ENCODE measurements around the gene C1orf226. TPM values are rescaled to one million over a fixed set of nuclear protein-coding genes. Genes with fewer than 3 reads are reported as not detected.
"Not testable (repeated sequence)": the region's sequence is repeated elsewhere in the genome, so short reads cannot be mapped to it uniquely, and the experiment has no call there.

The C1orf226 gene
- total and polyA plus RNA-seq, 9 of the 15 experiments (the other 6 are each of a cell fraction or from before 2014, with no cell fraction given) = 0.10 to 1.4 (median 0.47) TPM

GRCh38 chr1:162419450-162419931, 38.0 kb downstream of the C1orf226 start:
- CTCF ChIA-PET (ENCODE audit: low intra/inter-chr PET ratio); H3K9me1 ChIP-seq (ENCODE audit: control insufficient read depth, insufficient read depth, low read length); H3K4me2 ChIP-seq (ENCODE audit: insufficient read depth, low read length); H3K4me3 ChIP-seq; H3K9me3 ChIP-seq (replicated peaks; ENCODE audit: control insufficient read depth, insufficient read depth, low read depth, low read length); H3K36me3 ChIP-seq (ENCODE audit: control insufficient read depth, insufficient read depth, low read length); in situ Hi-C loops (cut with MboI); H3K27me3 ChIP-seq (ENCODE audit: control insufficient read depth in 2 of 2, insufficient read depth in 2 of 2, low read length in 2 of 2); H3K9ac ChIP-seq (ENCODE audit: insufficient read depth in 1 of 2, low read depth in 2 of 2, low read length in 2 of 2); FAIRE-seq; H3K79me2 ChIP-seq (ENCODE audit: control insufficient read depth, insufficient read depth, low read length); H4K20me1 ChIP-seq (replicated peaks; ENCODE audit: control insufficient read depth, insufficient read depth, low read length); BruUV-seq (replicated peaks); TF ChIP-seq TEAD4 (CRISPR knock-in tag; IDR thresholded peaks at IDR 0.05; ENCODE audit: borderline replicate concordance); ATF3 (CRISPR knock-in tag; conservative IDR thresholded peaks at IDR 0.05): not testable (repeated sequence)
- intact Hi-C loops (cut with micrococcal nuclease) = loop anchor here (1.0 kb wide), 1 partner anchor 22 kb away; no protein-coding TSS in a partner anchor
- Histone ChIP-seq H3K4me1 (replicated peaks in 1 of 2; ENCODE audit: control insufficient read depth in 2 of 2, insufficient read depth in 2 of 2, low read length in 2 of 2) (peaks cover 23 to 57% of the 10 kb centered on the region in 2 experiments), H3K27ac (ENCODE audit: extremely low read depth, low read depth, low read length) (peak overlapping the region; percentile 33; the same call in 1 of the 3 replicates), H2AFZ (ENCODE audit: low read depth, low read length) (peak overlapping the region; percentile 6; the same call in 1 of the 2 replicates)
- DNase-seq (ENCODE audit: extremely low read depth in 1 of 4, low spot score in 3 of 4) (peak in 3 of 4 experiments; percentile 34 to 85 (median 53)), ATAC-seq (peak; percentile 60)
- 5% methylated on average over 9 of the region's 9 CpGs for WGBS (ENCODE audit: insufficient coverage, low coverage, missing lambda C conversion rate)
- POLR2A ChIA-PET = interaction anchor here (0.6 to 1.0 kb wide), 4 partner anchors 10 to 97 kb away, joined by 3 to 4 read pairs (median 3); no protein-coding TSS in a partner anchor
- peak; percentile 62 for TF ChIP-seq KLF16 (IDR thresholded peaks at IDR 0.05)
- peak; percentile 70 for TF ChIP-seq CBFA2T2 (conservative IDR thresholded peaks at IDR 0.05)
- peak; percentile 79 for TF ChIP-seq DPF2 (IDR thresholded peaks at IDR 0.05)
- TF ChIP-seq ZEB2 (IDR thresholded peaks at IDR 0.05) = peak; percentile 81; the same call in 1 of the 2 replicates
- TF ChIP-seq TEAD4 (IDR thresholded peaks at IDR 0.05; ENCODE audit: low read length) = peak; percentile 62
- 0 out of 2 replicates have a peak, but pooled peaks have one; percentile 48 for TF ChIP-seq MTA1 (IDR thresholded peaks at IDR 0.05; ENCODE audit: borderline replicate concordance)
- TF ChIP-seq RCOR1 (IDR thresholded peaks at IDR 0.05; ENCODE audit: borderline replicate concordance in 1 of 2, low read depth in 2 of 2, low read length in 2 of 2) = peak in 1 of 2 experiments; percentile 5; a peak in 1 of 4 replicates
- peak; percentile 51; the same call in 1 of the 2 replicates for TF ChIP-seq ZBTB2 (IDR thresholded peaks at IDR 0.05)
- peak; percentile 43; the same call in 1 of the 2 replicates for TF ChIP-seq EP300 (IDR thresholded peaks at IDR 0.05; ENCODE audit: low read length)
- peak in 1 of 2 experiments; percentile 16; a peak in 1 of 4 replicates for TF ChIP-seq TRIM24 (IDR thresholded peaks at IDR 0.05)
- TF ChIP-seq ATF3 (IDR thresholded peaks at IDR 0.05) = peak; percentile 43
- peak; percentile 16; the same call in 1 of the 2 replicates for TF ChIP-seq L3MBTL2 (IDR thresholded peaks at IDR 0.05)
- TF ChIP-seq SMARCC2 (IDR thresholded peaks at IDR 0.05; ENCODE audit: low read depth) = 0 out of 2 replicates have a peak, but pooled peaks have one; percentile 46
- TF ChIP-seq SMARCE1 (IDR thresholded peaks at IDR 0.05) = peak; percentile 65; the same call in 1 of the 2 replicates
- TF ChIP-seq NCOA1 (IDR thresholded peaks at IDR 0.05; ENCODE audit: low read depth) = peak; percentile 23; the same call in 1 of the 2 replicates
- TF ChIP-seq SMAD4 (CRISPR knock-in tag; conservative IDR thresholded peaks at IDR 0.05) = peak; percentile 61; the same call in 1 of the 2 replicates
- TF ChIP-seq TCF3 (CRISPR knock-in tag; IDR thresholded peaks at IDR 0.05) = peak; percentile 65
- peak; percentile 56; the same call in 1 of the 2 replicates for TF ChIP-seq HMBOX1 (IDR thresholded peaks at IDR 0.05)
- peak; percentile 74 for TF ChIP-seq HDAC2 (IDR thresholded peaks at IDR 0.05)
- TF ChIP-seq CXXC5 (CRISPR knock-in tag; IDR thresholded peaks at IDR 0.05) = 0 out of 2 replicates have a peak, but pooled peaks have one; percentile 15
- TF ChIP-seq CTBP1 (IDR thresholded peaks at IDR 0.05; ENCODE audit: borderline replicate concordance) = 0 out of 2 replicates have a peak, but pooled peaks have one; percentile 39
